Fibroblast of peridontal ligament (primary cell): Measurements from ENCODE around the gene TM7SF3.

ENCODE experiments used
- DNase-seq: peaks from one replicate; pipeline ENCODE4 v3.0.0-alpha.2; 2010; ENCODE audit errors: extremely low read depth

Gene TM7SF3

DNA sequence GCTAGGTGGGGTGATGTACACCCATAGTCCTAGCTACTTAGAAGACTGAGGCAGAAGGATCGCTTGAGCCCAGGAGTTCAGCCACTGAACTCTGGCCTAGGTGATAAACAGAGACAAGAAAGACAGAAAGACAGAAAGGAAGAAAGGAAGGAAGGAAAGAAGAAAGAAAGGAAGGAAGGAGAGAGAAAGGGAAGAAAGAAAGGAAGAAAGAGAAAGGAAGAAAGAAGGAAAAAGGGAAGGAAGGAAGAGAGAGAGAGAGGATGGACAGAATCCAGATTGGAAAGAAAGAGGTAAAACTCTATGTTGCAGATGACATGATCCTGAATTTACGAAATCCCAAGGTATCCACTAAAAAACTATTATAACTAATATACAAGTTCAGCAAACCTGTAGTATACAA is 84.6 kb downstream of the TM7SF3 start:
- no peak for DNase-seq

DNA sequence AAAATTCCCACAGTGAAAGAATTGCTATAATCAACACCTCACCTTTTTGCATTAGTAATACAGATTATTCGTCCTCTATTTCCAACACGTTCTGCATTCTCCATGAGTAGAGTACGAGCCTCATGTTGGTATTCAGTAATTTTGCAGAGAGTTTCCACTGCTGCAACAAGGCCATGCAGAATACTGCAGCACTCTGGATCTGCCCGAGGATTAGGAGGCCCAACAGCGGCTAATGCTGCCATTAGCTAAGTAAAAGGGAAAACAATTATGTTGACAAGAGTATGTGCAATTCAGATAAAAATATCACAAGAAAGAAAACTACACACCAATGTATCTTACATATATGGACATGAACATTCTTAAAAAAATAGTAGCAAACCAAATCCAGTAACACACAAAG is 85.5 kb downstream of the TM7SF3 start:
- no peak for DNase-seq
